ENCODE data around the gene LGI4.

The LGI4 gene

DNA sequence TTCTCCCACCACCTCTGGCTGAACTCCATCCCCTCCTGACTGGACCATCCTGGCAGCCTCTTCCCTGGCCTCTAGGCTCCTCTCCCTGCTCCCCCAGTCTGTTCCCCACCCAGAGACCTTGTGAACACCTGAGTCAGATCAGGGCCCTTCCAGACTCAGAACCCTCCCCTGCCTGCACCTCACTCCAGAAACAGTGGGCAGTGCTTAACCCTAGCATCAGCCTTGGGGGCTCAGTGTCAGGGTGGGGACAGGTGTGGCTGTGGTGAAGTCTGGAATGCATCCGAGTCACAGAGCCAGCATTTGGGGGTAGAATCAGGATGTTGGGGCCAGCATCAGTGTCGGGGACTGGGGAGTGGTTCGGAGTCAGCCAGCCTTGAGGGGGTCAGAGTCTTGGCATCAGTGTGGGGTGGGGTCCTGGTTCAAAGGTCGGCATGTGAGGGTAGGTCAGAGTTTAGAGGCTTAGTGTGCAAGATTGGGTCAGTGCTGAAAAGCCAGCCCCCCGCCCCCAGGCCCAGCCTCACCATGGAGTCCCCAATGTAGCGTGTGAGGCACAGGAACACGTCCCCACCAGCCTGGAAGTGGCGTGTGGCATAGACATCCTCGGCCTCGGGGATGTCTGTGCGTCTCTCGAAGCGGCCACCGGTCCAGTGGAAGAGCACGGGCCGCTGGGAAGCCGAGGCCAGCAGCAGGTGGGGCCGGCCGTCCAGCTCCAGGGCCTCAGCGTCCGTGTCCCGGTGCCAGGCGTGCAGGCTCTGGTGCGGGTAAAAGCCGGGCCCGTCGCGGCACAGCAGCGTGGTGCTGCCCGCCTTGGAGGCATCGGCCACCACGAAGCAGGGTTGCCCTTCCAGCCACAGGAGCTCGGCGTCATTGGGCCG is 8.9 kb downstream of the LGI4 start:
- no peak for DNase-seq (ENCODE audit: low read depth)
- H3K4me3 ChIP-seq (ENCODE audit: low read length) = no peak overlapping the region
- TF ChIP-seq, protein P1, sequence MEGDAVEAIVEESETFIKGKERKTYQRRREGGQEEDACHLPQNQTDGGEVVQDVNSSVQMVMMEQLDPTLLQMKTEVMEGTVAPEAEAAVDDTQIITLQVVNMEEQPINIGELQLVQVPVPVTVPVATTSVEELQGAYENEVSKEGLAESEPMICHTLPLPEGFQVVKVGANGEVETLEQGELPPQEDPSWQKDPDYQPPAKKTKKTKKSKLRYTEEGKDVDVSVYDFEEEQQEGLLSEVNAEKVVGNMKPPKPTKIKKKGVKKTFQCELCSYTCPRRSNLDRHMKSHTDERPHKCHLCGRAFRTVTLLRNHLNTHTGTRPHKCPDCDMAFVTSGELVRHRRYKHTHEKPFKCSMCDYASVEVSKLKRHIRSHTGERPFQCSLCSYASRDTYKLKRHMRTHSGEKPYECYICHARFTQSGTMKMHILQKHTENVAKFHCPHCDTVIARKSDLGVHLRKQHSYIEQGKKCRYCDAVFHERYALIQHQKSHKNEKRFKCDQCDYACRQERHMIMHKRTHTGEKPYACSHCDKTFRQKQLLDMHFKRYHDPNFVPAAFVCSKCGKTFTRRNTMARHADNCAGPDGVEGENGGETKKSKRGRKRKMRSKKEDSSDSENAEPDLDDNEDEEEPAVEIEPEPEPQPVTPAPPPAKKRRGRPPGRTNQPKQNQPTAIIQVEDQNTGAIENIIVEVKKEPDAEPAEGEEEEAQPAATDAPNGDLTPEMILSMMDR (conservative IDR thresholded peaks at IDR 0.05; ENCODE audit: low read length) = no peak

DNA sequence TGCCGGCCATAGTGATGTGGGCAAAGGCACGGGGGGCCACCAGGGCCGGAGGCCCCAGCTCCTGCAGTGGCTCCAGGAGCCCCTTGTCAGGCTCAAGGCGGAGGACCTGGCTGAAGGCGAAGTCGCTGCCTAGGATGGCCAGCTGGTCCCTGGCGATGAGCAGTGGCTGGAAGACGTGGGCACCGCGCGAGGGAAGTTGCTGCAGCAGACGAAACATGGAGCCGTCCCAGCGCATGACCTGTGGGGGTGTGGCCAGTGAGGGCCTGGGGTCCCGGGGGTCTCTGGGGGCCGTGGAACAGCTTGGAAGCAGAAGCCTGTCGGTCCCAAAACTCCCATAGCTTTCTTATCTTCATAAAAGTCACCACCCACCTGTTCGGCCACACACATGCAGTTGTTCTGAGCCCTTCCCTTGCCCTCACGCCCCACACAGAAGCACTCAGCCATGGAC is 9.6 kb downstream of the LGI4 start:
- H3K4me3 ChIP-seq (ENCODE audit: low read length) = no peak overlapping the region
- no peak for DNase-seq (ENCODE audit: low read depth)
- TF ChIP-seq, protein P1 (conservative IDR thresholded peaks at IDR 0.05; ENCODE audit: low read length) = no peak

DNA sequence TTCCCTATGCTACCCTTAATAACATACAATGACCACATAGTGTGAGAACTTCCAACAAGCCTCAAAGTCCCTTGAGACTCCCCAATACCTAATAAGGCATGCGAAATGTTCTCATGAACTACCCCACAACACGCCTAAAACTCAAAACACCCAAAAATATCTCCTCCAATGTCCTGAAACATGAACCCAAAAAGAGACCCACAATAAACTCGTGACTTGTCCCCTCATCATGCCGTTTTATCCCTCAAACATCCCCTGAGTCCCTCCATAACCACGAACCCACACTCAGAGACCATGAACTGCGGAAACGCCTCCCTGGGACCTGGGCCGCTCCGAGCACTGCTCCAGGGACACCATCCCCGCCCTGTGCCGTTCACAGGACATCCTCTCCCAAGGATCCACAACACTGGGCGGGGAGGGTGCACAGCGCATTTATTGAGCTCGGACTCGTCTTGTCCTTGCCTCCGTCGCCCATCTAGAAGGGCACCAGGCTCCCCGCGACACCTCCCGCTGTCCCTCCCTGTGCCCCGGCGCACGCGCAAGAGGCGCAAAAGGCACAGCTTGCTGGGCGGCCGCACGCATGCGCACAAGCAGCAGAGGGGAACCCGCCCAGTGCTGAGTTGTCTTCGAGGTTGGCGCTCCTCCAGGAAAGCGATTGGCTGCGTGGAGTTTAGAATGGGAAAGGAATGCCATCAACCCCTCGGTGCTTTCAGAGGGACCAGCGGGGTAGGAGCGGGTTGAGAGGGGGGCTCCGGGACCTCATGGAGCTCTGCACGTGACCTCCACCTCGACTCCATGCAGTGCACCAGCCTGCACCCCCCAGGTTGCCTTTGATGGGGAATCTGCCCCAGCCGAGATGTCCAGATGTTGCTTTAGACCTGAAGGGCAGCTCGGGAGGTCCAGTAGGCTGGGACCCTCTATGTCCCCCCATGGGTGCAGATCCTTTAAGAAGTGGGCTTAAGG is 10.5 kb downstream of the LGI4 start:
- peak; percentile 90 for DNase-seq (ENCODE audit: low read depth)
- H3K4me3 ChIP-seq (ENCODE audit: low read length) = peak overlapping the region; percentile 78
- TF ChIP-seq, protein P1 (conservative IDR thresholded peaks at IDR 0.05; ENCODE audit: low read length) = no peak

DNA sequence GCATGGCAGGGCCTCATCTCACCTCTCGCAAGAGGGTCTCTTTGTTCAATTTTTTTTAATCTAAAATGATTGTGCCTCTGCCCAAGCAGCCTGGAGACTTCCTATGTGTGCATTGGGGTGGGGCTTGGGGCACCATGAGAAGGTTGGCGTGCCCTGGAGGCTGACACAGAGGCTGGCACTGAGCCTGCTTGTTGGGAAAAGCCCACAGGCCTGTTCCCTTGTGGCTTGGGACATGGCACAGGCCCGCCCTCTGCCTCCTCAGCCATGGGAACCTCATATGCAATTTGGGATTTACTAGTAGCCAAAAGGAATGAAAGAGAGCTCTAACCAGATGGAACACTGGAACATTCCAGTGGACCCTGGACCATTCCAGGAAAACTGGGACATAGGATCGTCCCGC is 11.3 kb downstream of the LGI4 start:
- peak; percentile 73 for DNase-seq (ENCODE audit: low read depth)
- TF ChIP-seq, protein P1 (conservative IDR thresholded peaks at IDR 0.05; ENCODE audit: low read length) = no peak
- peak overlapping the region; percentile 78 for H3K4me3 ChIP-seq (ENCODE audit: low read length)

DNA sequence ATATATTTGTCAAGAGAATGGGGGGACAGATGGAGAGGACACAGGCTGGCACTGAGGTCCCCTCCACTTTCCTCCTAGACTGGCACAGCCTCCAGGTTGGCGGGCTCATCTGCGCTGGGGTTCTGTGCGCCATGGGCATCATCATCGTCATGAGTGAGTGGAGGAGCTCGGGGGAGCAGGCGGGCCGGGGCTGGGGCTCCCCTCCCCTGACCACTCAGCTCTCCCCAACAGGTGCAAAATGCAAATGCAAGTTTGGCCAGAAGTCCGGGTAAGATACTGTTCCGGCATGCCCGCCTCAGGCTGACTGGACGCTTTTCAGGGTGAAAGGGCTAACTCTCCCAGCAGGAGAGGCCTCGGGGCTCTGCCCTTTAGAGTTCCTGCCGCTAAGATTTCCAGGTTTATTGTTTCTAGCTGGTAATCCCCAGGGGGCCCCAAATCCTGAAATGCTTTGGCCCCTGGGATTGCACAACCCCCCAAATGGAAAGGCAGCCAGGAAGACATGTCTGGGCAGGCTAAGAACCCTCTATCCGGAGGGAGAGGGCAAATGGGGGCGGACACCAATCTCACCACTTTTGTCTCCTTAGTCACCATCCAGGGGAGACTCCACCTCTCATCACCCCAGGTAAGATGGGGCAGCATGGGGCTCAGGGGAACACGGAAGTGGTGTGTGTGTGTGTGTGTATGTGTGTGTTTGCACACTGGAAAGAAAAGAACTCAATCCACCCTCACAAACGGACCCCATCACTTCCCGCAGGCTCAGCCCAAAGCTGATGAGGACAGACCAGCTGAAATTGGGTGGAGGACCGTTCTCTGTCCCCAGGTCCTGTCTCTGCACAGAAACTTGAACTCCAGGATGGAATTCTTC is 11.9 kb downstream of the LGI4 start:
- no peak for DNase-seq (ENCODE audit: low read depth)
- TF ChIP-seq, protein P1 (conservative IDR thresholded peaks at IDR 0.05; ENCODE audit: low read length) = no peak
- no peak overlapping the region for H3K4me3 ChIP-seq (ENCODE audit: low read length)

DNA sequence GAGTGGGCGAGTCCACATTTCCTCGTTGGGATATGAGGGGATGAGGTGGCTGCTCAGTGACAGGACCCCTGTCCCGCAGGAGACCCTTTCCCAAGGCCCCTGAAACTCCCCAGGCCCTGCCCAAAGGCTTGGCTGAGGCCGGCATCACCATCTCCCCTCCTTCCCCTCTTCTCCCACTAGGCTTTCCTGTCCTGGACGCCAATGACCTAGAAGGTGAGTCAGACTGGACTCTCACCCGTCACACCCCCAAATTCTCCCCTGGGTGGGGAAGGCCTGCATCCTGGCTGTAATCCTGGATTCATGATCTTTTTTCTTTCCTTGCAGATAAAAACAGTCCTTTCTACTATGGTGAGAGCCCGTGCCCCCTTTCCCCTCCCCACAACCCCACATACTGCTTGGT is 14.0 kb downstream of the LGI4 start:
- DNase-seq (ENCODE audit: low read depth) = no peak

More for the DNA sequence above, 14.0 kb downstream of the LGI4 start:
- no peak overlapping the region for H3K4me3 ChIP-seq (ENCODE audit: low read length)
- TF ChIP-seq, protein P1 (conservative IDR thresholded peaks at IDR 0.05; ENCODE audit: low read length) = no peak
